GM23338 (cell line): ENCODE measurements around the gene CYB561D2.

Experiments used
- CREB1 ChIP-seq: fragments of 250-450 bp; sonication (Bioruptor Pico); IDR thresholded peaks from 2 replicates; pipeline ENCODE4 v1.5.0; 2020; ENCODE audit warnings: low read depth, mild to moderate bottlenecking, moderate library complexity
- EZH2 ChIP-seq: fragments of 200-600 bp; sonication (generic); IDR thresholded peaks from one replicate; pipeline ENCODE4 v1.8.0; 2017; ENCODE audit warnings: antibody characterized with exemption, mild to moderate bottlenecking, low read depth; ENCODE audit not compliant: unreplicated experiment
- EZH2phosphoT487 ChIP-seq: fragments of 200-600 bp; sonication (generic); IDR thresholded peaks from one replicate; pipeline ENCODE4 v1.8.1; 2018; ENCODE audit warnings: antibody characterized with exemption; ENCODE audit not compliant: unreplicated experiment
- JUNB ChIP-seq: IDR thresholded peaks from one replicate; pipeline ENCODE4 v1.6.1; 2016; ENCODE audit warnings: antibody characterized with exemption; ENCODE audit not compliant: unreplicated experiment
- POLR2AphosphoS5 ChIP-seq: IDR thresholded peaks from 2 replicates; pipeline ENCODE4 v1.6.1; 2016; ENCODE audit warnings: antibody characterized with exemption, low read depth
- TF ChIP-seq, protein P1 (sequence below), 2 experiments: fragments of 200-600 bp in 1 of 2; sonication (generic) in 1 of 2; conservative IDR thresholded peaks; 2 replicates each; pipeline versions ENCODE4 v1.5.1 to v1.6.1; 2016 to 2017; ENCODE audit warnings: antibody characterized with exemption in 2 of 2, low read depth in 2 of 2, mild to moderate bottlenecking in 2 of 2, moderate library complexity in 1 of 2

DNA sequence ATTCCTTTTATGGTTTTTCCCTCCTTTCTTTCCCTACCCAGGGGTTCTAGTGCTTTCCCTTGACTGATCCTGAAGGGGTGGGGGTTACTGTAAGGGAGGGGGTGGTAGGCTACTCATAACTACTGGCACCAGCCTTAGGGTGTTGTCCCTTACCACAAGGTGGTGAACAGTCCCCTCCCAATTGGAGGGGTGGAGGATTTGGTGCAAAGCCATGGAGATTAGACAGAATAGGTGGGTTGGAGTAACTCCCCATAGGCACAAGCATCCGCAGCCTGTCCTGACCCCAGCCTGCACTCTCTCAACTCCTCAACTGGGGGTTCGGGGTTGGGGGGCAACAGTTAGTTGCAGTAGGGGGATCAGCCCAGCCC lies 25.6 kb upstream of the CYB561D2 start:
- no peak for TF ChIP-seq POLR2AphosphoS5
- TF ChIP-seq, protein P1, sequence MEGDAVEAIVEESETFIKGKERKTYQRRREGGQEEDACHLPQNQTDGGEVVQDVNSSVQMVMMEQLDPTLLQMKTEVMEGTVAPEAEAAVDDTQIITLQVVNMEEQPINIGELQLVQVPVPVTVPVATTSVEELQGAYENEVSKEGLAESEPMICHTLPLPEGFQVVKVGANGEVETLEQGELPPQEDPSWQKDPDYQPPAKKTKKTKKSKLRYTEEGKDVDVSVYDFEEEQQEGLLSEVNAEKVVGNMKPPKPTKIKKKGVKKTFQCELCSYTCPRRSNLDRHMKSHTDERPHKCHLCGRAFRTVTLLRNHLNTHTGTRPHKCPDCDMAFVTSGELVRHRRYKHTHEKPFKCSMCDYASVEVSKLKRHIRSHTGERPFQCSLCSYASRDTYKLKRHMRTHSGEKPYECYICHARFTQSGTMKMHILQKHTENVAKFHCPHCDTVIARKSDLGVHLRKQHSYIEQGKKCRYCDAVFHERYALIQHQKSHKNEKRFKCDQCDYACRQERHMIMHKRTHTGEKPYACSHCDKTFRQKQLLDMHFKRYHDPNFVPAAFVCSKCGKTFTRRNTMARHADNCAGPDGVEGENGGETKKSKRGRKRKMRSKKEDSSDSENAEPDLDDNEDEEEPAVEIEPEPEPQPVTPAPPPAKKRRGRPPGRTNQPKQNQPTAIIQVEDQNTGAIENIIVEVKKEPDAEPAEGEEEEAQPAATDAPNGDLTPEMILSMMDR (conservative IDR thresholded peaks at IDR 0.05; ENCODE audit: low read depth in 2 of 2): no peak
- TF ChIP-seq EZH2: no peak
- TF ChIP-seq EZH2phosphoT487: no peak
- TF ChIP-seq JUNB: no peak
- TF ChIP-seq CREB1 (CRISPR knock-in tag): no peak
